ENCODE data around the gene HOPX.
"Not testable (repeated sequence)": the region's sequence is repeated elsewhere in the genome, so short reads cannot be mapped to it uniquely, and the experiment has no call there.

Gene HOPX, protein sequence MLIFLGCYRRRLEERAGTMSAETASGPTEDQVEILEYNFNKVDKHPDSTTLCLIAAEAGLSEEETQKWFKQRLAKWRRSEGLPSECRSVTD

GRCh38 chr4:56681158-56681852 is at the start of gene HOPX:
Gene HOPX (minus strand): TSS chr4:56681296. CDS start chr4:56657816, 23,480 bp downstream.
- Histone ChIP-seq H3K27ac (ENCODE audit: low read length) (no peak within 1 kb of the TSS), H3K4me1 (ENCODE audit: insufficient read depth, low read length) (peaks cover 9% of the 10 kb centered on the region), H3K9me3 (ENCODE audit: insufficient read depth, low read depth, low read length) (no peaks in the 10 kb centered on the region), H3K36me3 (ENCODE audit: insufficient read depth, low read depth, low read length) (no peaks in the 10 kb centered on the region), H3K9ac (ENCODE audit: low read depth, low read length) (no peak within 1 kb of the TSS), H3K27me3 (ENCODE audit: insufficient read depth, low read length) (no peaks in the 10 kb centered on the region), H3K4me3 (ENCODE audit: low read length) (no peak within 1 kb of the TSS)

DNA sequence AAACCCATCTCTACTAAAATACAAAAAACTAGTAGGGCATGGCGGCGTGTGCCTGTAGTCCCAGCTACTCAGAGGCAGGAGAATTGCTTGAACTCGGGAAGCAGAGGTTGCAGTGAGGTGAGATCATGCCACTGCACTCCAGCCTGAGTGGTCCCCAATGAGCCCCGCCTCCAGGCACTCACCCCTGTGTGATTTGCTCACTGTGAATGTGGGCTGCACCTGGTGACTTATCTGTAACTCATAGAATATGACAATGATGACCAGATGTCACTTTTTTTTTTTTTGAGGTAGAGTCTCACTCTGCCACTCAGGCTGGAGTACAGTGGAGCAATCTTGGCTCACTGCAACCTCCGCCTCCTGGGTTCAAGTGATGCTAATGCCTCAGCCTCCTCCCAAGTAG is 49.0 kb upstream of the HOPX start:
- no peaks in the 10 kb centered on the region for H3K36me3 ChIP-seq (ENCODE audit: insufficient read depth, low read depth, low read length)
- no peak overlapping the region for H3K4me3 ChIP-seq (ENCODE audit: low read length)
- H3K4me1 ChIP-seq (ENCODE audit: insufficient read depth, low read length): no peaks in the 10 kb centered on the region
- no peak overlapping the region for H3K27ac ChIP-seq (ENCODE audit: low read length)
- no peak overlapping the region for H3K9ac ChIP-seq (ENCODE audit: low read depth, low read length)
- no peaks in the 10 kb centered on the region for H3K9me3 ChIP-seq (ENCODE audit: insufficient read depth, low read depth, low read length)
- H3K27me3 ChIP-seq (ENCODE audit: insufficient read depth, low read length): no peaks in the 10 kb centered on the region

DNA sequence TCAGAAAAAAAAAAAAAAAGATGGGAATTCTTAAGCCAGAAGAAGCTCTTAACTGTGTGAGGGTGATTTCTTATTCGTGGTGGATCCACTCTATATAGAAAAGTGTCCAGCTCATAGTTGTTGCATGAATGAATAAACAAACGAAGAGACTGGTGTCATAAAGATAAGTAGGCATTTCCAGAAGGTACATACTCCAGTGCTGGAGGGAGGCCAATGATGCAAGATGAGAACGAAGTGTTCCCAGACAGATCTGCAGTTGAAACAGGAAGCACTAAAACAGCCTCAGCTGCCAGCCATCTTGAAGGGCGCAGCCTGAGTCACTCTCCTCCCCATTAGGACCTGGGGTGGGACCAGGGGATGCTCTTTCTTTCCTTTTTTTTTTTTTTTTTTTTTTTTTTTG is 47.4 kb upstream of the HOPX start:
- Histone ChIP-seq H3K9me3 (ENCODE audit: insufficient read depth, low read depth, low read length) (no peaks in the 10 kb centered on the region), H3K4me1 (ENCODE audit: insufficient read depth, low read length) (no peaks in the 10 kb centered on the region), H3K9ac (ENCODE audit: low read depth, low read length) (no peak overlapping the region), H3K4me3 (ENCODE audit: low read length) (no peak overlapping the region), H3K27ac (ENCODE audit: low read length) (no peak overlapping the region), H3K27me3 (ENCODE audit: insufficient read depth, low read length) (no peaks in the 10 kb centered on the region), H3K36me3 (ENCODE audit: insufficient read depth, low read depth, low read length) (no peaks in the 10 kb centered on the region)

GRCh38 chr4:56727150-56727549 is 46.1 kb upstream of the HOPX start:
- no peaks in the 10 kb centered on the region for H3K9me3 ChIP-seq (ENCODE audit: insufficient read depth, low read depth, low read length)
- no peak overlapping the region for H3K27ac ChIP-seq (ENCODE audit: low read length)
- H3K36me3 ChIP-seq (ENCODE audit: insufficient read depth, low read depth, low read length): no peaks in the 10 kb centered on the region
- no peak overlapping the region for H3K4me3 ChIP-seq (ENCODE audit: low read length)
- no peaks in the 10 kb centered on the region for H3K27me3 ChIP-seq (ENCODE audit: insufficient read depth, low read length)
- H3K4me1 ChIP-seq (ENCODE audit: insufficient read depth, low read length): no peaks in the 10 kb centered on the region
- H3K9ac ChIP-seq (ENCODE audit: low read depth, low read length): no peak overlapping the region

- not testable (repeated sequence) for H3K9ac ChIP-seq (ENCODE audit: low read depth, low read length); H3K36me3 ChIP-seq (ENCODE audit: insufficient read depth, low read depth, low read length); H3K9me3 ChIP-seq (ENCODE audit: insufficient read depth, low read depth, low read length); H3K27me3 ChIP-seq (ENCODE audit: insufficient read depth, low read length); H3K4me1 ChIP-seq (ENCODE audit: insufficient read depth, low read length); H3K27ac ChIP-seq (ENCODE audit: low read length); H3K4me3 ChIP-seq (ENCODE audit: low read length)
Observed at GRCh38 chr4:56726593-56726992, 45.5 kb upstream of the HOPX start.

- Histone ChIP-seq H3K27me3 (ENCODE audit: insufficient read depth, low read length) (no peaks in the 10 kb centered on the region), H3K9ac (ENCODE audit: low read depth, low read length) (no peak overlapping the region), H3K9me3 (ENCODE audit: insufficient read depth, low read depth, low read length) (no peaks in the 10 kb centered on the region), H3K27ac (ENCODE audit: low read length) (no peak overlapping the region), H3K4me1 (ENCODE audit: insufficient read depth, low read length) (no peaks in the 10 kb centered on the region), H3K36me3 (ENCODE audit: insufficient read depth, low read depth, low read length) (no peaks in the 10 kb centered on the region), H3K4me3 (ENCODE audit: low read length) (no peak overlapping the region)
Observed at GRCh38 chr4:56723659-56724230, 42.6 kb upstream of the HOPX start.

DNA sequence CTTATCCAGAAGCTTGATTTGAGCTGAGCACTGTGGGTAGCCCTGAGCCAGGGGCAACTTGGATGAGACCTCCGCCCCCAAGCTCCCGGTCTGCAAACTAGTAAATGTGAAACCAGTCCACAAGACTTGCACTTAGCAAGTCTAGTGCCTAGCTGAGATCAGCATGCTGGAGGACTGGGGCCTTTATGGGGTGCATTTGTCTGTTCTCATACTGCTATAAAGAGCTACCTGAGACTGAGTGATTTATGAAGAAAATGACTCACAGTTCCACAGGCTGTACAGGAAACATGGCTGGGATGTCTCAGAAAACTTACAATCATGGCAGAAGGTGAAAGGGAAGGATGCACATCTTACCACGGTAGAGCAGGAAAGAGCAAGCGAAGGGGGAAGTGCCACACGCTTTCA is 42.1 kb upstream of the HOPX start:
- Histone ChIP-seq H3K4me3 (ENCODE audit: low read length) (no peak overlapping the region), H3K4me1 (ENCODE audit: insufficient read depth, low read length) (no peaks in the 10 kb centered on the region), H3K9me3 (ENCODE audit: insufficient read depth, low read depth, low read length) (no peaks in the 10 kb centered on the region), H3K27me3 (ENCODE audit: insufficient read depth, low read length) (no peaks in the 10 kb centered on the region), H3K36me3 (ENCODE audit: insufficient read depth, low read depth, low read length) (no peaks in the 10 kb centered on the region), H3K27ac (ENCODE audit: low read length) (no peak overlapping the region), H3K9ac (ENCODE audit: low read depth, low read length) (no peak overlapping the region)

DNA sequence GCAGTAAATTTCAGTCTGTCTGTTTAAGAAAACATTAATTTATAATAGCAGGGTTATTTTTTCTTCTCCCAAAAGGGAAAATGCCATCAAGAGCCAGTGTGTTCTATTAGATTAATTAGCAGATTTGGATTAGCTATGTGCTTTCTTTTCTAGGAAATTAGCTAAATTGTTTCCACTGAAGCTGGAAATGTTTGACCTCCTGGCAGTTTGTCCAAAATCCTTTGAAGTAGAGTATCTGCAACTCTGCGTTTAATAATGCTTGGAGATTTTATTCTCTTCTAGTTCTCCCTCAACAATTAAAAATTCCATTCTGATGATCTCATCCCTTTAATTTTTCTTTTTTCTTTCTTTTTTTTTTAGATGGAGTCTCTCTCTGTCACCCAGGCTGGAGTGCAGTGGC is 27.1 kb upstream of the HOPX start:
- Histone ChIP-seq H3K9ac (ENCODE audit: low read depth, low read length) (no peak overlapping the region), H3K4me1 (ENCODE audit: insufficient read depth, low read length) (no peaks in the 10 kb centered on the region), H3K4me3 (ENCODE audit: low read length) (no peak overlapping the region), H3K27ac (ENCODE audit: low read length) (no peak overlapping the region), H3K9me3 (ENCODE audit: insufficient read depth, low read depth, low read length) (peaks cover 12% of the 10 kb centered on the region; the same call in 1 of the 2 replicates), H3K27me3 (ENCODE audit: insufficient read depth, low read length) (no peaks in the 10 kb centered on the region), H3K36me3 (ENCODE audit: insufficient read depth, low read depth, low read length) (no peaks in the 10 kb centered on the region)

GRCh38 chr4:56705966-56706365 is 24.9 kb upstream of the HOPX start:
- H3K9me3 ChIP-seq (ENCODE audit: insufficient read depth, low read depth, low read length): no peaks in the 10 kb centered on the region
- H3K4me3 ChIP-seq (ENCODE audit: low read length): no peak overlapping the region
- H3K9ac ChIP-seq (ENCODE audit: low read depth, low read length): no peak overlapping the region

GRCh38 chr4:56705334-56705733 is 24.2 kb upstream of the HOPX start:
- Histone ChIP-seq H3K27ac (ENCODE audit: low read length) (no peak overlapping the region), H3K9ac (ENCODE audit: low read depth, low read length) (no peak overlapping the region), H3K9me3 (ENCODE audit: insufficient read depth, low read depth, low read length) (no peaks in the 10 kb centered on the region), H3K4me3 (ENCODE audit: low read length) (no peak overlapping the region), H3K36me3 (ENCODE audit: insufficient read depth, low read depth, low read length) (no peaks in the 10 kb centered on the region), H3K27me3 (ENCODE audit: insufficient read depth, low read length) (no peaks in the 10 kb centered on the region), H3K4me1 (ENCODE audit: insufficient read depth, low read length) (0 out of 2 replicates have a peak, but pooled peaks cover 3% of the 10 kb centered on the region)

More at GRCh38 chr4:56705966-56706365, 24.9 kb upstream of the HOPX start:
- no peaks in the 10 kb centered on the region for H3K27me3 ChIP-seq (ENCODE audit: insufficient read depth, low read length)
- 0 out of 2 replicates have a peak, but pooled peaks cover 3% of the 10 kb centered on the region for H3K4me1 ChIP-seq (ENCODE audit: insufficient read depth, low read length)
- H3K36me3 ChIP-seq (ENCODE audit: insufficient read depth, low read depth, low read length): no peaks in the 10 kb centered on the region
- no peak overlapping the region for H3K27ac ChIP-seq (ENCODE audit: low read length)

GRCh38 chr4:56704089-56704871 is 23.2 kb upstream of the HOPX start:
- no peaks in the 10 kb centered on the region for H3K36me3 ChIP-seq (ENCODE audit: insufficient read depth, low read depth, low read length)
- H3K4me3 ChIP-seq (ENCODE audit: low read length): no peak overlapping the region
- 0 out of 2 replicates have a peak, but pooled peaks cover 3% of the 10 kb centered on the region for H3K4me1 ChIP-seq (ENCODE audit: insufficient read depth, low read length)
- H3K27ac ChIP-seq (ENCODE audit: low read length): no peak overlapping the region
- no peaks in the 10 kb centered on the region for H3K27me3 ChIP-seq (ENCODE audit: insufficient read depth, low read length)
- no peak overlapping the region for H3K9ac ChIP-seq (ENCODE audit: low read depth, low read length)
- no peaks in the 10 kb centered on the region for H3K9me3 ChIP-seq (ENCODE audit: insufficient read depth, low read depth, low read length)

Data from iPS-20b (cell line).